Skeletal muscle tissue (tissue), 4 donors: Measurements from ENCODE around the gene CISTR. TPM values are rescaled to one million over a fixed set of nuclear protein-coding genes. Genes with fewer than 3 reads are reported as not detected.
A peak's percentile ranks its signal among the peaks of the same experiment; 100 is the strongest.

Experiments used
- H3K27ac ChIP-seq: one replicate; pipeline ENCODE4 v1.7.0; 2013; ENCODE audit warnings: mild to moderate bottlenecking, low read depth, low read length, inconsistent platforms
- H3K27me3 ChIP-seq, 3 donors: one replicate each; pipeline ENCODE4 v1.7.0; 2013; ENCODE audit warnings: low read length in 3 of 3; ENCODE audit not compliant: control insufficient read depth in 3 of 3, insufficient read depth in 3 of 3
- H3K36me3 ChIP-seq, 3 donors: one replicate each; pipeline ENCODE4 v1.7.0; 2013; ENCODE audit warnings: low read length in 3 of 3; ENCODE audit not compliant: control insufficient read depth in 3 of 3, insufficient read depth in 3 of 3
- H3K4me1 ChIP-seq, 3 donors: one replicate each; pipeline ENCODE4 v1.7.0; 2013; ENCODE audit warnings: low read length in 3 of 3, mild to moderate bottlenecking in 3 of 3; ENCODE audit not compliant: control insufficient read depth in 3 of 3, insufficient read depth in 3 of 3
- H3K4me3 ChIP-seq, 3 donors: one replicate each; pipeline ENCODE4 v1.7.0; 2013; ENCODE audit warnings: low read length in 3 of 3
- H3K9ac ChIP-seq, 3 donors: one replicate each; pipeline ENCODE4 v1.7.0; 2013; ENCODE audit warnings: low read length in 3 of 3, mild to moderate bottlenecking in 3 of 3, moderate library complexity in 2 of 3, low read depth in 1 of 3
- H3K9me3 ChIP-seq, 3 donors: one replicate each; pipeline ENCODE4 v1.7.0; 2013; ENCODE audit warnings: low read length in 3 of 3; ENCODE audit not compliant: control insufficient read depth in 3 of 3
- total RNA-seq: library from RNA; depleted of rRNA; stranded (reverse); fragments of >200 nt; gene quantifications from one replicate; pipeline ENCODE4 v1.2.3, GENCODE V29; 2014
- donor health status: Osteomylitis.

CISTR gene
- total RNA-seq, 1 donor from 2014 or later = not detected

DNA sequence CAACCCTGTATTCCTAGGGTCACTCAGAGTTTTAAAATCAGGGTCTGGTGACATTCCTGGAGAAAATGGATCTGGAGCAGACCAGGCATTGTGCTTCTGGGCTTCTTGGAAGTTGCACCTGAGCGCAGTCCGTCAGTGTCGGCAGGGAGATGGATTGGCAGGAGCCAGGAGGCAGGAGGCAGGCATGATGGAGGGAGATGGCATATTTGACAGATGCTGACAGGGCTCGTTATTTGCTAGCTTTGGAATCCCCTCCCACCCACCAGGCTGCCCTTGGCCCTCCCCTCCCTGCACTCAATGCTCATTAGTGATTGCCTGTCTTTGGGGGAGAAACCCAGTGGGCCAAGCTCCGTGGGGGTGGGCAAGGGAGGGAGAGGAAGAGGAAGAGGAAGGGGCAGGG lies 4.7 kb downstream of the CISTR start:
- H3K9me3 ChIP-seq = no peaks in the 10 kb centered on the region
- peak overlapping the region; percentile 34 to 58 (median 47) for H3K9ac ChIP-seq
- H3K36me3 ChIP-seq = no peaks in the 10 kb centered on the region
- peak overlapping the region in 1 of 3 donors; percentile 22 for H3K4me3 ChIP-seq
- peaks cover 49 to 65% (median 52%) of the 10 kb centered on the region in 3 donors for H3K27me3 ChIP-seq
- no peak overlapping the region for H3K27ac ChIP-seq
- peaks cover 13 to 21% (median 16%) of the 10 kb centered on the region in 3 donors for H3K4me1 ChIP-seq

DNA sequence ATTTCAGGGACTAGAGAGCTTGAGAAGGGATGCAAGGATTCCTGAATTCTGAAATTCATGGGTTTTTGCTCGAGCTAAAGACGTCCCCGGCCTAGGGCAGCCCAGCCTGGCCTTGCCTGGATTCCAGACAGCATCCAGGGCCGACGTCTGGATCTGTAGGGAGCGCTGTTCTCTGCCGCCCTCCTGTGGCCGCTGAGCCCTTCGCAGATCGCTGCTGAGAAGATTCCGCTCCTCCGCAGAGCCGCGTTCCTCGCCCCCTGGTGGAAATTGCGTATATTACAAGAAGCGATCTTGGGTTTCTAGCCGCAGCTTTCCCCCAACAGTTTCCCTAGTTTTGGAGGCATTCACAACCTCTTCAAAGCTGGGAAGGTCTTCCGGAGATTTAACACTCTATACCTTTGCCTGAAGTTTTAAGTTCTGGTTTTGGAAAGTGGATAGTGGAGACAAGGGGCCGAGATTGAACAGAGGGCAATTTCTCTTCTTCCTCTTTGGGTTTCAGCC lies 5.1 kb downstream of the CISTR start:
- Histone ChIP-seq H3K4me1 (peaks cover 11 to 19% (median 14%) of the 10 kb centered on the region in 3 donors), H3K9ac (peak overlapping the region; percentile 34 to 58 (median 47)), H3K27me3 (peaks cover 46 to 61% (median 52%) of the 10 kb centered on the region in 3 donors), H3K4me3 (peak overlapping the region in 1 of 3 donors; percentile 22), H3K27ac (no peak overlapping the region), H3K36me3 (no peaks in the 10 kb centered on the region), H3K9me3 (no peaks in the 10 kb centered on the region)

DNA sequence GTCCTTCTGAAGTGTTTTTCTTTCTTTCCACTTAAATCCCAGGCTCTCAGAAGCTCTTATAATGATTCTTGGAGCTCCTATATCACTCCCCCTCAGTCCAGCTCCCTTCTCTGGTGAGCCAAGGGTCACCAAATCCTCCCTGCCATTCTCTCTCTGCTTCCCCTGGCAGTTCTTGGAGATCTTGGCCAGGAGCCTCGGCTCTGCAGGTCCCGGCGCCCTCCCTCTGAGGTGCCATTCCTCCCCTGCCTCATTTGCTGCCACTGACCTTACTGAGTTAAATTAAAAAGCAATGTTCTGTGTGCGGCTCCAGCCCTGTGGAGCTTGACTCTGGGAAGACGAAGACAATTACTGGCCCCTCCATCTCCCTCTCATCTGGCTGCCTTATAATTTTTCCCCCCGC lies 7.0 kb downstream of the CISTR start:
- Histone ChIP-seq H3K27ac (no peak overlapping the region), H3K9me3 (no peaks in the 10 kb centered on the region), H3K27me3 (peaks cover 46 to 55% (median 51%) of the 10 kb centered on the region in 3 donors), H3K36me3 (no peaks in the 10 kb centered on the region), H3K4me3 (no peak overlapping the region), H3K4me1 (peaks cover 3 to 7% (median 7%) of the 10 kb centered on the region in 3 donors), H3K9ac (no peak overlapping the region)

DNA sequence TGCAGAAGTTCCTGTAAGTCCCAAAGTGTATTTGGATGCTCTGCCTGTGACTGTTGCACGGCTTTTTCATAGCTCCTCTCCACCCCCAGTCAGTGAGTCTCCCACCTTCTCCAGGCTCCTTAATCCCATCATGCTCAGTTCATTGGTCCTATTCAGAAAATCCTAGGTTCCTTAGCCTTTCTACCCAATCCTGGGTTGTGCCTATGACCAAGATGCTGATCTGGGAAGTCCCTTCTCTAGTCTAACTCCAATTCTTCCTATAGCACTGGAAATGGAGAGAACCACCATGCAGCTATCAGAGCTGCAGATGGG lies 7.7 kb downstream of the CISTR start:
- H3K9me3 ChIP-seq = no peaks in the 10 kb centered on the region
- no peak overlapping the region for H3K9ac ChIP-seq
- H3K4me1 ChIP-seq = peaks cover 3 to 13% (median 13%) of the 10 kb centered on the region in 3 donors
- H3K27me3 ChIP-seq = peaks cover 43 to 55% (median 54%) of the 10 kb centered on the region in 3 donors
- H3K4me3 ChIP-seq = no peak overlapping the region
- no peaks in the 10 kb centered on the region for H3K36me3 ChIP-seq
- H3K27ac ChIP-seq = no peak overlapping the region

DNA sequence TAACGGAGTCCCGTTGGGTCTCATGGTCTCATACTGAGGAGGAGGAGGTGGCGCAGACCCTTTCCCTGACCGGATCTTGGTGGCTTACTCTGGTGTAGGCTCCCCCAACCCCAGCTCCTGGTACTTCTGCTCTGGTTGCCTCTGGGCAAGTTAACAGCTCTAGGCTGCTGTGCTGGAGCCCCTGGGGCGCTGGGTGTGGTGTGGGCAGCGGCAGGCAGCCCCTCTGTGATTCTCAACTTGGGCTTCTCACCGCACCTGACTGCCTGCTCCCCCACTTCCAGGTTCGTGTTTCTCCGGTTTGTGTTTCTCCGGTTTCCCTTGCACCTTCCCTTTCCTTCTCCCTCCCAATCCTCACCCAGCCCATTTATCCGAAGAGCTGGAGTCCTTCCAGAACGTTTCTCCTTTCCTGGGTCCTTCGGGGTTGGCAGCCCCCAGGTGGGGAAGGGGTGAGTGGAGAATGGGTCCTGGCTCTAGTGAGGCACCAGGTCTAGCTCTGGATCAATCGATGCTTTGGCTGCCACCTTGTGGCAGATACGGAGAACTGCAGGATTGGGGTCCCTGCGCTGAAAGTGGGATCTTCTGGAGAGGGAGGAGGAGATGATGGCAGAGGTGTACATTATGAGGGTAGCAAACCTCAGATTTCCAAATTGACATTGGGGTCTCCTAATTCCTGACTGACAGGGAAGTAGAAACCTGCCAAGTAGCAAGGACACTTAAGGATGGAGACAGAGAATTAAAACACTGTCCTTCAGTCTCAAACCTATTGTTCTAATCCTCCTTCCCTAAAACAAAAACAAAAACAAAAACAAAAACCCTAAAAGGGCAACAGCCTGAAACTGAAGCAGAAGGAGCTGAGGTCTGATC lies 8.3 kb downstream of the CISTR start:
- Histone ChIP-seq H3K9me3 (no peaks in the 10 kb centered on the region), H3K27ac (no peak overlapping the region), H3K4me1 (peaks cover 5 to 13% (median 13%) of the 10 kb centered on the region in 3 donors), H3K9ac (peak overlapping the region in 1 of 3 donors; percentile 40), H3K27me3 (peaks cover 43 to 58% (median 54%) of the 10 kb centered on the region in 3 donors), H3K4me3 (peak overlapping the region in 2 of 3 donors; percentile 41 to 44), H3K36me3 (no peaks in the 10 kb centered on the region)

DNA sequence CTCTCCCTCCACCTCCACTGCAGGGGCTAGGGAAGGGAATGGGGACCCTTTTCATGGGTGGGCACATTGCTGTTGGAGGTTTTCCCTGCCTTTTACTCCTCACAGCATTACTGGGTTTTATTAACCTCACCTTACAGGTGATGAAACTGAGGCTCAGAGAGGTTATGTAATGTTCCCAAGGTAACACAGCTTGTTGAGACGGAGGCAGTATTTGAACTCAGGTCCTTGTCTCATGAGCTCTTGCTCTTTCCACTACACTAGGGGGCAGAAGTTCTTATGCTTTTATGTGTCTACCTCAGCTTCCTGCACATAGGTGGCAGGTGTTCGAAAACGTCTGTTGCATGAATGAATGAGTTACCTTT lies 11.7 kb downstream of the CISTR start:
- H3K27me3 ChIP-seq = peaks cover 39 to 57% (median 54%) of the 10 kb centered on the region in 3 donors
- no peak overlapping the region for H3K27ac ChIP-seq
- H3K4me3 ChIP-seq = no peak overlapping the region

DNA sequence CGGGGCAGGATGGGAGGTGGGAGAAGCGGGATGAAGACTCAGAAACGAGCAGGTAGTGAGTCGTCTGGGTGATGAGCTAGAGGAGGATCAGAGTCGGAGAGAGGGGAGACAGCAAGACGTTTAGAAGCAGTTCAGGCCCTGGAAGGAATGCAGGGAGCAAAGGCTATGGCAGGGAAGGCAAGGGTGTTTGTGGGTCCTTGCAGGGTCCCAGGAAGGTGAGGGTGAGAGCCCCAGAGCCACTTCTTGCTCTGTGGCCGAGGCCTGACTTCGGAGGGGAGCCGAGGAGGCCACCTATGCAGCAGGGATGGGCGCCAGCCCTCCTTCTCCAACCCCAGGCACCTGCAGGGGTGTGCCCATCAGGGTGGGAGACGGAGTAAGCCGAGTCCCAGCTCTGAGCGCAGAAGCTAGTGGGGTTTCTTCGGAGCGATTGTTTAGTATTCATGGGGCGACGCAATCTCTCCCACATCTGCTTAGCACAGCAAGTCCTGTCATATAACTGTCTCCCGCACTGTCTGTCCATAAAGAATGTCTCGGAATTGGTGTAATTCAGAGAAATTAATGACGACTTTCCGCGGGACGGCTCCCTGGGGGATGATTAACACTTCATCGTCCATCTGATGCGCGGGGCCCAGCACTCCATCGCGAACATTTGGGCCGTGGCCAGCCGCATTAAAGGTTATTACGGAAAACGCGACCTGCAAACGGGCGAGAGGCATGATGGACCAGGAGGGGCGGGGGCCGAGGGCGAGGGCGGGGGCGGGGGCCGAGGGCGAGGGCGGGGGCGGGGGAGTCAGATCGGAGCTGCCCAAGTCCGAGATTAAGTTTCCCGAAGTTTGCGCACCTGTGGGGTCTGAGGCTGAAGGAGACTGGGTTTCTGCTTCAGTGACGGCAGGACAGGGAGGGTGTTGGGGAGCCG lies 12.3 kb downstream of the CISTR start:
- H3K9ac ChIP-seq = no peak overlapping the region
- H3K36me3 ChIP-seq = no peaks in the 10 kb centered on the region
- H3K4me3 ChIP-seq = peak overlapping the region in 1 of 3 donors; percentile 56
- H3K9me3 ChIP-seq = no peaks in the 10 kb centered on the region
- peaks cover 39 to 54% (median 52%) of the 10 kb centered on the region in 3 donors for H3K27me3 ChIP-seq
- no peak overlapping the region for H3K27ac ChIP-seq
- peaks cover 16 to 31% (median 22%) of the 10 kb centered on the region in 3 donors for H3K4me1 ChIP-seq

More for the DNA sequence above, 11.7 kb downstream of the CISTR start:
- Histone ChIP-seq H3K9ac (no peak overlapping the region), H3K9me3 (no peaks in the 10 kb centered on the region), H3K36me3 (no peaks in the 10 kb centered on the region), H3K4me1 (peaks cover 16 to 27% (median 22%) of the 10 kb centered on the region in 3 donors)

DNA sequence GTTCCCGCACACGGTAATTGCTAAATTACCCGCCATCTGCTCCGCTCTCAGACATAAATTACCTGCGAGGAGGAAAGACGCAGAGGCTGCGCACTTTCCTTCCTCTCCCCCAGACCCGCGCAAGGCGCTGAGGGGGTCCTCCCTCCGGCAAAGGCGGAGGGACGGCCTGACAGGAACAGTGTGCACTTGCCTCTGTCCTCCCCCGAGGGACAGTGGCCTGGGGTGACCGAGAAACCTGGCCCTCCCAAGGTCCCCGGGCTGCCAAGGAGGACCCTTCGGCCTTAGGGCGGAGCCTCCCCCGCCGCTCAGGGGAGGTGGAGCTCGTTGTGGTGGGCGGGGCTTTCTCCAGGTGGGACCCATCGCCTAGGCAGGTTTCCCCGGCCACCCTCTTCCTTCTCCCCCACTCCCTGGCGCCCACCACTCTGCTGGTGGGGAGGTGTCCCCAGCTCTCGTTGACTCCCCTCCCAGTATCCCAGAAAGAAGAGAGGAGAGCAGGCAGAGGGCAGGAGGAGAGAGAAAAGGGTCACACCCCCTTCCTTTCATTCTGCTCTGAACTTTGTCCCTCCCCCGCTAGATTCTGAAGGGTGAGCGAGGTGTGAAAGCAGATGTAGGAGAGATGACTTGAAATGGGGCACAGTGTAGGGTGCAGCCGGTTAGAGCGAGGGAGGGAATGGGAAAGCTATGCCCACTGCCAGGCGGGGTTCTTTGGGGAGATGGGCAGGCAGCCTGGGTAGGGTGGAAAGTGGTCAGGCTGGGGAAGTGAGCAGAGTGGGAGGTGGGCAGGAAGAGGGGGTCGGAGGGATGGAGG lies 13.2 kb downstream of the CISTR start:
- peaks cover 16 to 31% (median 22%) of the 10 kb centered on the region in 3 donors for H3K4me1 ChIP-seq
- H3K9ac ChIP-seq = no peak overlapping the region
- H3K27ac ChIP-seq = no peak overlapping the region
- no peaks in the 10 kb centered on the region for H3K9me3 ChIP-seq
- H3K4me3 ChIP-seq = no peak overlapping the region
- peaks cover 39 to 54% (median 52%) of the 10 kb centered on the region in 3 donors for H3K27me3 ChIP-seq
- no peaks in the 10 kb centered on the region for H3K36me3 ChIP-seq

DNA sequence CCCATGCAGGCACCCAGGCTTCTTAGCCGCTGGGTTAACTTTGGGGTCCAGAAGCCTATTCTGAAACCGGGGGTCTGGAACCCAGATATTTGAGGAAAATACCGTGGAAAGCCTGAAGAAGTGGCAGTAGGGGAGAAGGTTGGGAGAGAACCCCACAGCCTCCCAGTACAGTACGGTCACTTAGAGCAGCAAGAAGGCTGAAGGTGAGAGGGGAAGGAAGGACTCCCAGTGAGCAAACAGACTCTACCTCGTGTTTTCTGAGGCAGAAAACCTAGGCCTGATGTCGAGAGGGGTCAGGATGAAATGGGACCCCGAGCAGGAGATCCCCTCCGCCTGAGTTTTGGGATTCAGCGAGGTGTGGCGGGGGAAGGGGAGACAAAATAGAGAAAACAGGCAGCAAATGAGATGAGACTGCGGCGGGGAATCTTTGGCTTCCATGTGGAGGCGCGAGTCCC lies 13.8 kb downstream of the CISTR start:
- no peaks in the 10 kb centered on the region for H3K9me3 ChIP-seq
- no peaks in the 10 kb centered on the region for H3K36me3 ChIP-seq
- H3K27me3 ChIP-seq = peaks cover 37 to 50% (median 49%) of the 10 kb centered on the region in 3 donors

More for the DNA sequence above, 13.8 kb downstream of the CISTR start:
- Histone ChIP-seq H3K27ac (no peak overlapping the region), H3K4me1 (peaks cover 16 to 27% (median 19%) of the 10 kb centered on the region in 3 donors), H3K4me3 (no peak overlapping the region), H3K9ac (no peak overlapping the region)
